GM10847 (cell line): ENCODE results near the gene SORCS2.

Experiments used
- POLR2A ChIP-seq: IDR thresholded peaks from 2 replicates; pipeline ENCODE4 v1.6.1; 2011; ENCODE audit not compliant: insufficient read length; ENCODE audit errors: extremely low read depth

The SORCS2 gene

GRCh38 chr4:7691982-7692381 lies 499.6 kb downstream of the SORCS2 start:
- no peak for TF ChIP-seq POLR2A

- TF ChIP-seq POLR2A = no peak
Observed at GRCh38 chr4:7692451-7693236, 500.3 kb downstream of the SORCS2 start.

GRCh38 chr4:7693237-7693608 lies 500.9 kb downstream of the SORCS2 start:
- TF ChIP-seq POLR2A = no peak

GRCh38 chr4:7693711-7694110 lies 501.4 kb downstream of the SORCS2 start:
- no peak for TF ChIP-seq POLR2A

- no peak for TF ChIP-seq POLR2A
Observed at GRCh38 chr4:7694324-7694723, 502.0 kb downstream of the SORCS2 start.

GRCh38 chr4:7697343-7697742 lies 505.0 kb downstream of the SORCS2 start:
- TF ChIP-seq POLR2A = no peak

- no peak for TF ChIP-seq POLR2A
Observed at GRCh38 chr4:7697821-7698220, 505.5 kb downstream of the SORCS2 start.

GRCh38 chr4:7698584-7698983 lies 506.2 kb downstream of the SORCS2 start:
- TF ChIP-seq POLR2A = no peak

GRCh38 chr4:7699031-7699430 lies 506.7 kb downstream of the SORCS2 start:
- TF ChIP-seq POLR2A = no peak

GRCh38 chr4:7699825-7700224 lies 507.5 kb downstream of the SORCS2 start:
- TF ChIP-seq POLR2A = no peak

GRCh38 chr4:7700665-7701064 lies 508.3 kb downstream of the SORCS2 start:
- no peak for TF ChIP-seq POLR2A

- no peak for TF ChIP-seq POLR2A
Observed at GRCh38 chr4:7701866-7702649, 509.7 kb downstream of the SORCS2 start.

- TF ChIP-seq POLR2A = no peak
Observed at GRCh38 chr4:7703688-7704087, 511.4 kb downstream of the SORCS2 start.

- TF ChIP-seq POLR2A = no peak
Observed at GRCh38 chr4:7704091-7704490, 511.8 kb downstream of the SORCS2 start.

- TF ChIP-seq POLR2A = no peak
Observed at GRCh38 chr4:7704625-7705024, 512.3 kb downstream of the SORCS2 start.

GRCh38 chr4:7705062-7705461 lies 512.7 kb downstream of the SORCS2 start:
- no peak for TF ChIP-seq POLR2A
